GM04503 (cell line): Measurements from ENCODE around the gene VAV1.

Source experiments
- DNase-seq: peaks from one replicate; pipeline ENCODE4 v3.0.0-alpha.2; 2012; ENCODE audit warnings: low read depth

The VAV1 gene

DNA sequence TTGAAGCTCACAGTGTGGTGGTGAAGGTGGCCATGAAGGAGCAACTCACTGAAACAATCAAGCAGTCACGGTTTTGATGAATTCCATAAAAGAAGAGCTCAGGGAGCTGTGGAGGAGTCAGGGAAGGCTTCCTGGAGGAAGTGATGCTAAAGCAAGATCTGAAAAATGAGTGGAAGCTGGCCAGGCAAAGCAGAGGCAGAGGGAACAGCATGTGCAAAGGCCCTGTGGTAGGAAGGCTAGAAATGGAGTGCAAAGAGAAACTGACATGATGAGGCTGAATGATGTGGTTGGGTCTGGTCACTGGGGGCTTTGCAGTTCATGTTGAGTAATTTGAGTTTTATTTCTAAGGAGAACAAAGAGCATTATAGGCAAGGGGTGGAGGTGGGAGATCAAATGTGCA, 121.8 kb downstream of the VAV1 start:
- DNase-seq, result no peak

DNA sequence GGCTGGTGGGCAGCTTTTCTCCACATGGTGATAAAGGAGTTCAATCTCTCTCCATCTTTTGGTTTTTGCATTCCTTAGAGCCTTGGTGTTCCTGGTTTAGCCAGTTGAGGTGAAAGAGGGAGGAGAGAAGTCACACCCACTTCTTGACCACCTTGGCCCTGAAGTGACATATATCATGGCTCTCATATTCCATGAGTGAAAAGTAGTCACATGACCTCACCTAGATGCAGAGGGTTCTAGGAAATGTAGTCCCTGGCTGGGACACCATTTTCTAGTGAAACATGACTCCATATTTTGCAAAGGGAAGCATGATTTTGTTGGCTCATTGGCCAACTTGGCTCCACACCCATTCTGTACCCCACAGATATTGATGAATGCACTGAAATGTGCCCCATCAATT, 130.9 kb downstream of the VAV1 start:
- no peak for DNase-seq

DNA sequence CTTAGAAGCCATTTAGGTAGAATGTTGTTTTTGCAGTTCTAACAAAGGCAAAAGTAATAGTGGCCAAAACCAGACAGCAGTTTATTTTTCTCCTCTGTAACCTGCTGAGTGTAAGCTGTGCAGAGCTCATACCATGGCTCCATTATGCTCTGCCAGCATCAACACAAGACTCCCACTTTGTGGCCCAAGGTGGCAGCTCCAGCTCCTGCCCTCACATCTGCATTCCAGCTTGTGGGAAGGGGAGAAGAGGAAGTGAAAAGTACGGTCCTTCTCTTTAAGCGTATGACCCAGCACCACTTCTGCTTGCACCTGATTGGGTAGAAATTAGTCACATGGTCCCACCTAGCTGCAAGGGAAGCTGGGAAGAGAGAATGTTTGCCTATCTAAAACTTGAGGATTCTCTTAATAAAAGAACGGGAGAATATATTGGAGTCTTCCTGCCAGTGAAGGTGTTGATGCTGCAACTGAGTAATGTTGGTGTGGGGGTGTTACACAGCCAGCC, 134.1 kb downstream of the VAV1 start:
- DNase-seq, result no peak
